ENCODE measurements around the gene PAPPA.
A peak's percentile ranks its signal among the peaks of the same experiment; 100 is the strongest.

The PAPPA gene

DNA sequence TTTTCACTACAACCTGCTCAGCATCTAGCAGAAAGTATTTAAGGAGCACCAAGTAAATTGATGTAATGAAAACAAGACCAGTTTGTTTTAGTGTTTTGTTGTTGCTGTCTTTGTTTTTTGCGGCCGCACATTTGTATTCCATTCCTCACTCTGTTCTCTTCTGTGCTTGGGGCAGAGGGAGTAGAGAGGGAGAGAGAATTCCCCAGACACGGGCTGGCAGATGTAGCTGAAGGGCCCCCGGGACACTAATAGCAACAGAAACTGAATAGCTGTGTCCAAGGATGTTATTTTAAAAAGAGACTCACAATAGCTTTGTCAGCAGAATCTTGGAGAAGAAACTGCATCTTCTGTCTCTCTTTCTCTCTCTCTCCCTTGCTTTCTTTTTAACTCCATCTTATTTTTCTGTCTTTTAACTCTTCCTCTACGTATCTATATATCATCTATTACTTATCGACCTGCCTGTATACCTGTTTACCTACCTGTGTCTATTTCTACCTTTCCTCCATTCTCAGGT is 145.3 kb downstream of the PAPPA start:
- Histone ChIP-seq H3K27me3 (ENCODE audit: low read depth) (peaks cover 10% of the 10 kb centered on the region), H3K4me3 (no peak overlapping the region), H3K36me3 (replicated peaks) (no peaks in the 10 kb centered on the region), H3K4me1 (no peaks in the 10 kb centered on the region), H3K9me3 (no peaks in the 10 kb centered on the region)
- in situ Hi-C loops (cut with MboI; ENCODE audit: low sequenced_read_pairs) = no loop called here
- no peak for DNase-seq (ENCODE audit: low spot score in 2 of 2)

GRCh38 chr9:116300360-116300870 is 146.8 kb downstream of the PAPPA start:
- H3K4me1 ChIP-seq = no peaks in the 10 kb centered on the region
- no peaks in the 10 kb centered on the region for H3K36me3 ChIP-seq (replicated peaks)
- in situ Hi-C loops (cut with MboI; ENCODE audit: low sequenced_read_pairs) = no loop called here
- H3K9me3 ChIP-seq = no peaks in the 10 kb centered on the region
- H3K27me3 ChIP-seq (ENCODE audit: low read depth) = peaks cover 5% of the 10 kb centered on the region; the same call in 1 of the 2 replicates
- no peak for DNase-seq (ENCODE audit: low spot score in 2 of 2)
- H3K4me3 ChIP-seq = no peak overlapping the region

GRCh38 chr9:116303270-116303669 is 149.7 kb downstream of the PAPPA start:
- no peaks in the 10 kb centered on the region for H3K36me3 ChIP-seq (replicated peaks)
- DNase-seq (ENCODE audit: low spot score in 2 of 2) = no peak
- peaks cover under 1% of the 10 kb centered on the region; the same call in 1 of the 2 replicates for H3K27me3 ChIP-seq (ENCODE audit: low read depth)
- no peak overlapping the region for H3K4me3 ChIP-seq
- no peaks in the 10 kb centered on the region for H3K4me1 ChIP-seq
- in situ Hi-C loops (cut with MboI; ENCODE audit: low sequenced_read_pairs) = no loop called here
- no peaks in the 10 kb centered on the region for H3K9me3 ChIP-seq

- Histone ChIP-seq H3K4me1 (no peaks in the 10 kb centered on the region), H3K4me3 (no peak overlapping the region), H3K36me3 (replicated peaks) (no peaks in the 10 kb centered on the region), H3K27me3 (ENCODE audit: low read depth) (peaks cover 2% of the 10 kb centered on the region; the same call in 1 of the 2 replicates), H3K9me3 (no peaks in the 10 kb centered on the region)
- in situ Hi-C loops (cut with MboI; ENCODE audit: low sequenced_read_pairs) = no loop called here
- no peak for DNase-seq (ENCODE audit: low spot score in 2 of 2)
Measured at GRCh38 chr9:116303886-116304538, 150.4 kb downstream of the PAPPA start.

DNA sequence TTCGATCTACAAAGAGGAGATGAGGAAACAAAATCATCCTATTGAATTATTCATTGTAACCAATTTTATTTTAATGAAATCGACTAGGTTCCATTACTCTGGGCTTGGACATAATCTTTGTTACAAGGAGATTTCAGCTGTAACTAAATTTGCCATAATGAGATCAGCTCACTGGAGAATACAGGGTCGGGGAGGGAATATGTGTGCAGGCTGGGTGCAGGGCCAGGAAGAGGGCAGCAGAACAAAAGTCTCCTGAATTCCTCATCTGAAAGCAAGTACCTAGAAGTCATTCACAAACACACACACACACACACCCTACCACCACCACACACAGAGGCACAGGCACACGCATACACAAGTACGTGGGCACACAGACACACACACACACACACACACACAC is 151.2 kb downstream of the PAPPA start:
- no peaks in the 10 kb centered on the region for H3K9me3 ChIP-seq
- DNase-seq (ENCODE audit: low spot score in 2 of 2) = no peak
- in situ Hi-C loops (cut with MboI; ENCODE audit: low sequenced_read_pairs) = no loop called here

GRCh38 chr9:116308076-116308475 is 154.5 kb downstream of the PAPPA start:
- Histone ChIP-seq H3K27me3 (ENCODE audit: low read depth) (peaks cover 6% of the 10 kb centered on the region; the same call in 1 of the 2 replicates), H3K36me3 (replicated peaks) (no peaks in the 10 kb centered on the region), H3K9me3 (no peaks in the 10 kb centered on the region), H3K4me1 (no peaks in the 10 kb centered on the region), H3K4me3 (no peak overlapping the region)
- in situ Hi-C loops (cut with MboI; ENCODE audit: low sequenced_read_pairs) = no loop called here
- DNase-seq (ENCODE audit: low spot score in 2 of 2) = no peak

More for the DNA sequence above, 151.2 kb downstream of the PAPPA start:
- Histone ChIP-seq H3K4me1 (no peaks in the 10 kb centered on the region), H3K4me3 (no peak overlapping the region), H3K27me3 (ENCODE audit: low read depth) (peaks cover 2% of the 10 kb centered on the region; the same call in 1 of the 2 replicates), H3K36me3 (replicated peaks) (no peaks in the 10 kb centered on the region)

DNA sequence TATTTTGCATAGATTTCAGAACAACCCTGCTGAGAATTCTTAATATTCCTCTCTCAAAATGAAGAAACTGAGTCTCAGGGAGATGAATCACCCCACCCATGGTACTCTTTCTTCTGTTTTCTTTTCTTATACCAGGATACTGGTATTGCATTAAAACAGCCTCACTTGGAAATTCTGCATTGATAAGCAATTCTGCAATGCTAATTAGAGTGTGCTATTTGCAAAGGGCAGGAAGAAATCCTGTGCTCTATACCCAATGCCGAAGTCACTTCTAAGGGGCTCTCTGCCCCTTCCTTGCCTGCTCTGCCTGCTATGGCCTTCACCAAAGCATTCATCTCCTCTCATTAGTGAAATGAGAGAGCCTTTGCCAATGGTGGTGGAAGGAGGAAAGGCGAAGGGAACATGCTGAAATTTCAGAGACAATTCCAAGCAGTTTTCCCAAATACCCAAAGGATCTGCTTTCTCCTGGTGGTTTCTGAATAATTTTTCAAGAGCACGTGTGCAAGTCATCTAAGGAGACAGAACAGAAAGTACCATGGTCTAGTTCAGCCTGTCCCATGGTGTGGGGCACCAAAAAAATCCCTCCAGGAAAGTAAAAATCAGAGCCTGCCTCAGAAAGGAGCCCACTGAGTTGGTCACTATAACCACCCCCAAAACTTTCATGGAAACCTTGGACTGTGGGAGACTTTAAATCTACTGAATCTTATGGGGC is 156.5 kb downstream of the PAPPA start:
- no peak for DNase-seq (ENCODE audit: low spot score in 2 of 2)
- no peaks in the 10 kb centered on the region for H3K36me3 ChIP-seq (replicated peaks)
- H3K9me3 ChIP-seq = no peaks in the 10 kb centered on the region
- no peak overlapping the region for H3K4me3 ChIP-seq
- in situ Hi-C loops (cut with MboI; ENCODE audit: low sequenced_read_pairs) = no loop called here
- no peaks in the 10 kb centered on the region for H3K4me1 ChIP-seq
- peaks cover 6% of the 10 kb centered on the region; the same call in 1 of the 2 replicates for H3K27me3 ChIP-seq (ENCODE audit: low read depth)

GRCh38 chr9:116312221-116312620 is 158.6 kb downstream of the PAPPA start:
- in situ Hi-C loops (cut with MboI; ENCODE audit: low sequenced_read_pairs) = no loop called here
- no peaks in the 10 kb centered on the region for H3K36me3 ChIP-seq (replicated peaks)
- H3K4me3 ChIP-seq = no peak overlapping the region
- no peak for DNase-seq (ENCODE audit: low spot score in 2 of 2)
- no peaks in the 10 kb centered on the region for H3K9me3 ChIP-seq
- H3K4me1 ChIP-seq = no peaks in the 10 kb centered on the region
- H3K27me3 ChIP-seq (ENCODE audit: low read depth) = peaks cover 6% of the 10 kb centered on the region; the same call in 1 of the 2 replicates

DNA sequence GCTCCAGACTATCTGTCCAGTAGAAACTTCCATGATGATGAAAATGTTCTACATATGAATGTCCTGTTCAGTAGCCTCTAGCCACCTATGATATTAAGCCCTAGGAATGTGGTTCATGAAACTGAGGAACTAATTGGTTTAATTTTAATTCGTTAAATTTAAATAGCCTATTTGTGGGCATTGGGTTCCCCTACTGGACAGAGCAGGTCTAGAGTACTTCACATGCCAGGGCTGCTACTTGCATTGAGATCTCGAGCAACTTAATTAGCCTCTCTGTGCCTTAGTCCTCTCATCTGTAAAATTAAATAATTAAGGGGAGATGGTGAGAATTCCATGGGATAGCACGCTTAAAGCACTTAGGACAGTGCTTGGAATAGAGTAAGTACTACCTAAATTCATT is 160.0 kb downstream of the PAPPA start:
- Histone ChIP-seq H3K4me3 (no peak overlapping the region), H3K36me3 (replicated peaks) (no peaks in the 10 kb centered on the region)
- DNase-seq (ENCODE audit: low spot score in 2 of 2) = no peak

DNA sequence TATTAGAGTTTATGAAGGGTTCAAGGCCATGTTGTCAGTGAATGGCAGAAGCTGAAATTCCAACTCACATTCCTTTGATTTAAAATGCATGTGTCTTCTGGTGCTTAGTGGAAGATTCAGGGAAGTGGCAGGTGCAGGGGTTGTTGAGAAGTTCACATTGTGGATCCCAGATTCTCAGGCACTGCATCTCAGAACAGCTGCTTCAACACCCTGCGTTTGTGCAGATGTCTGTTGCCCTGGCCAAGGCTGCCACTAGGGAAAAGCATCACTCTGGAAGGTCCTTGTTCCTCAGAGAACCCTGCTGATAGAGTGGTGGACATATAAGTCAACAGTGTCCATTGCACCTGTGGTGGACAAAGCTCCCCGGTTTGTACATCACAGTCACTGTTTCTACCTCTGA is 162.7 kb downstream of the PAPPA start:
- in situ Hi-C loops (cut with MboI; ENCODE audit: low sequenced_read_pairs) = no loop called here
- Histone ChIP-seq H3K4me3 (no peak overlapping the region), H3K27me3 (ENCODE audit: low read depth) (no peaks in the 10 kb centered on the region), H3K36me3 (replicated peaks) (no peaks in the 10 kb centered on the region), H3K4me1 (no peaks in the 10 kb centered on the region), H3K9me3 (no peaks in the 10 kb centered on the region)
- DNase-seq (ENCODE audit: low spot score in 2 of 2) = no peak

More for the DNA sequence above, 160.0 kb downstream of the PAPPA start:
- in situ Hi-C loops (cut with MboI; ENCODE audit: low sequenced_read_pairs) = no loop called here
- Histone ChIP-seq H3K27me3 (ENCODE audit: low read depth) (peaks cover 4% of the 10 kb centered on the region; the same call in 1 of the 2 replicates), H3K4me1 (no peaks in the 10 kb centered on the region), H3K9me3 (no peaks in the 10 kb centered on the region)

GRCh38 chr9:116317503-116317902 is 163.9 kb downstream of the PAPPA start:
- Histone ChIP-seq H3K36me3 (replicated peaks) (no peaks in the 10 kb centered on the region), H3K4me1 (no peaks in the 10 kb centered on the region)
- in situ Hi-C loops (cut with MboI; ENCODE audit: low sequenced_read_pairs) = no loop called here

GRCh38 chr9:116318468-116319374 is 165.1 kb downstream of the PAPPA start:
- no peaks in the 10 kb centered on the region for H3K9me3 ChIP-seq
- H3K27me3 ChIP-seq (ENCODE audit: low read depth) = no peaks in the 10 kb centered on the region; the same call in 1 of the 2 replicates
- in situ Hi-C loops (cut with MboI; ENCODE audit: low sequenced_read_pairs) = no loop called here
- H3K4me3 ChIP-seq = no peak overlapping the region
- no peaks in the 10 kb centered on the region; the same call in 1 of the 2 replicates for H3K4me1 ChIP-seq
- H3K36me3 ChIP-seq (replicated peaks) = no peaks in the 10 kb centered on the region
- DNase-seq (ENCODE audit: low spot score in 2 of 2) = peak; percentile 11 to 38

More at GRCh38 chr9:116317503-116317902, 163.9 kb downstream of the PAPPA start:
- Histone ChIP-seq H3K4me3 (no peak overlapping the region), H3K27me3 (ENCODE audit: low read depth) (no peaks in the 10 kb centered on the region), H3K9me3 (no peaks in the 10 kb centered on the region)
- DNase-seq (ENCODE audit: low spot score in 2 of 2) = no peak

- H3K4me3 ChIP-seq = no peak overlapping the region
- no peaks in the 10 kb centered on the region for H3K36me3 ChIP-seq (replicated peaks)
- H3K27me3 ChIP-seq (ENCODE audit: low read depth) = no peaks in the 10 kb centered on the region; the same call in 1 of the 2 replicates
- H3K9me3 ChIP-seq = no peaks in the 10 kb centered on the region
- no peaks in the 10 kb centered on the region; the same call in 1 of the 2 replicates for H3K4me1 ChIP-seq
- DNase-seq (ENCODE audit: low spot score in 2 of 2) = no peak
- in situ Hi-C loops (cut with MboI; ENCODE audit: low sequenced_read_pairs) = no loop called here
Measured at GRCh38 chr9:116319480-116319879, 165.9 kb downstream of the PAPPA start.

Data from HAP-1 (cell line).